GM21423 (cell line): ENCODE measurements around the gene CBY1.

Source experiments
- ATAC-seq: cut with Tn5 transposase; IDR thresholded peaks from one replicate; pipeline ENCODE4 v1.9.1; 2021; ENCODE audit warnings: mild to moderate bottlenecking, moderate library complexity; ENCODE audit not compliant: unreplicated experiment

Gene CBY1

GRCh38 chr22:38721551-38721950, 65.1 kb downstream of the CBY1 start:
- ATAC-seq, result no peak
